Panc1 (cell line): ENCODE measurements around the gene ITPKC. TPM values are rescaled to one million over a fixed set of nuclear protein-coding genes. Genes with fewer than 3 reads are reported as not detected.

Experiments used
- ATAC-seq: fragments of 200-7000 bp; cut with Tn5 transposase; 2 replicates; pipeline ENCODE4 v1.9.1; 2020; ENCODE audit warnings: mild to moderate bottlenecking, moderate library complexity
- BruUV-seq: library from RNA; stranded (reverse); fragments of 400-500 nt; replicated peaks from 2 replicates; lab custom pipeline; 2021; lab: Mats Ljungman, UMichigan
- CTCF ChIA-PET: fragments of 300-600 bp; sonication (Branson Sonifier 250); formaldehyde crosslinking; loops from one replicate; lab custom pipeline; 2022; ENCODE audit warnings: antibody characterized with exemption; lab: Charles Lee
- POLR2A ChIA-PET: fragments of 300-600 bp; sonication (Branson Sonifier 250); formaldehyde crosslinking; loops from one replicate; lab custom pipeline; 2022; ENCODE audit warnings: antibody characterized with exemption; lab: Charles Lee
- DNase-seq: peaks from one replicate; pipeline ENCODE4 v3.0.0-alpha.2; 2010; ENCODE audit warnings: low read depth, low spot score
- H3K27ac ChIP-seq: 2 replicates; pipeline ENCODE4 v1.5.1; 2011; ENCODE audit warnings: mild to moderate bottlenecking, low read length, inconsistent platforms
- H3K27me3 ChIP-seq: fragments of 200-500 bp; sonication (Bioruptor generic); 2 replicates; pipeline ENCODE4 v1.6.0; 2014; ENCODE audit warnings: low read length, inconsistent platforms; ENCODE audit not compliant: control insufficient read depth, insufficient read depth
- H3K36me3 ChIP-seq: fragments of 200-500 bp; sonication (Bioruptor generic); 2 replicates; pipeline ENCODE4 v1.5.1; 2014; ENCODE audit warnings: inconsistent platforms, mild to moderate bottlenecking, low read length, moderate library complexity; ENCODE audit not compliant: control insufficient read depth, insufficient read depth
- H3K4me1 ChIP-seq: 2 replicates; pipeline ENCODE4 v1.5.1; 2011; ENCODE audit warnings: inconsistent platforms, mild to moderate bottlenecking, low read length, moderate library complexity; ENCODE audit not compliant: control insufficient read depth, insufficient read depth
- H3K4me3 ChIP-seq, 2 experiments: 2 replicates each; pipeline ENCODE4 v1.5.1; 2011 to 2012; ENCODE audit warnings: low read depth in 2 of 2, low read length in 2 of 2, mild to moderate bottlenecking in 2 of 2, inconsistent platforms in 1 of 2, moderate library complexity in 1 of 2
- H3K9me3 ChIP-seq: fragments of 200-500 bp; sonication (Bioruptor generic); 2 replicates; pipeline ENCODE4 v1.5.1; 2014; ENCODE audit warnings: low read depth, mild to moderate bottlenecking, inconsistent platforms, low read length, moderate library complexity; ENCODE audit not compliant: control insufficient read depth, insufficient read depth
- CTCF ChIP-seq: fragments of 450-650 bp; IDR thresholded peaks from 2 replicates; pipeline ENCODE4 v1.5.1; 2017; ENCODE audit warnings: mild to moderate bottlenecking
- POLR2AphosphoS5 ChIP-seq: IDR thresholded peaks from 2 replicates; pipeline ENCODE4 v1.6.1; 2012; ENCODE audit warnings: mild to moderate bottlenecking, low read depth, low read length, moderate library complexity
- REST ChIP-seq, 2 experiments: IDR thresholded peaks; 2 replicates each; pipeline ENCODE4 v1.6.1; 2011 to 2012; ENCODE audit warnings: low read depth in 2 of 2, control low read depth in 1 of 2, low read length in 1 of 2, mild to moderate bottlenecking in 1 of 2, moderate library complexity in 1 of 2; ENCODE audit not compliant: insufficient read depth in 1 of 2
- SIN3A ChIP-seq: IDR thresholded peaks from 2 replicates; pipeline ENCODE4 v1.6.1; 2012; ENCODE audit warnings: low read depth, mild to moderate bottlenecking, low read length, moderate library complexity, borderline replicate concordance; ENCODE audit not compliant: insufficient read depth
- TCF7L2 ChIP-seq: IDR thresholded peaks from 2 replicates; pipeline ENCODE4 v1.6.1; 2011; ENCODE audit warnings: mild to moderate bottlenecking, low read depth, low read length, inconsistent platforms
- in situ Hi-C: cut with HindIII; loops from 2 replicates; pipeline ENCODE4 v1.10.0; 2016; ENCODE audit warnings: low sequenced_read_pairs, low pct_unique_long_range_greater_than_20kb
- intact Hi-C: fragments of 100-400 bp; cut with micrococcal nuclease; formaldehyde crosslinking; loops from one replicate; pipeline ENCODE4 v1.10.0; 2022; ENCODE audit not compliant: unreplicated experiment
- total RNA-seq: library from RNA; stranded (reverse); gene quantifications from one replicate; pipeline ENCODE4 v1.2.1, GENCODE V29; 2021; ENCODE audit not compliant: unreplicated experiment

ITPKC gene
- total RNA-seq, 1 experiment from 2014 or later = 7.2 TPM

- Histone ChIP-seq H3K4me3 (no peak overlapping the region), H3K36me3 (no peaks in the 10 kb centered on the region), H3K27ac (no peak overlapping the region), H3K4me1 (no peaks in the 10 kb centered on the region), H3K27me3 (no peaks in the 10 kb centered on the region), H3K9me3 (no peaks in the 10 kb centered on the region)
- no peak for TF ChIP-seq TCF7L2
- TF ChIP-seq CTCF = no peak
- TF ChIP-seq SIN3A = no peak
- TF ChIP-seq REST (IDR thresholded peaks at IDR 0.05; ENCODE audit: insufficient read depth in 1 of 2, low read depth in 2 of 2, low read length in 1 of 2) = no peak
- TF ChIP-seq POLR2AphosphoS5 = no peak
- in situ Hi-C loops = no loop called here
- ATAC-seq = no peak
- ChIA-PET POLR2A (no interaction called here), CTCF (no interaction called here)
- intact Hi-C loops = no loop called here
- no peak for DNase-seq
- BruUV-seq = no TSS peak
These were observed 23.2 kb downstream of the ITPKC start for GRCh38 chr19:40739871-40740703.

GRCh38 chr19:40740747-40741146 lies 23.8 kb downstream of the ITPKC start:
- no peaks in the 10 kb centered on the region for H3K27me3 ChIP-seq
- H3K4me3 ChIP-seq = no peak overlapping the region
- H3K27ac ChIP-seq = no peak overlapping the region
- no peak for TF ChIP-seq SIN3A
- no peak for TF ChIP-seq POLR2AphosphoS5
- H3K4me1 ChIP-seq = no peaks in the 10 kb centered on the region
- H3K36me3 ChIP-seq = no peaks in the 10 kb centered on the region
- ChIA-PET CTCF (no interaction called here), POLR2A (no interaction called here)
- no peak for DNase-seq
- H3K9me3 ChIP-seq = no peaks in the 10 kb centered on the region
- ATAC-seq = no peak
- in situ Hi-C loops (no loop called here), intact Hi-C loops (no loop called here)
- BruUV-seq = no TSS peak
